ENCODE results near the gene DDHD1. TPM values are rescaled to one million over a fixed set of nuclear protein-coding genes. Genes with fewer than 3 reads are reported as not detected.

DDHD1 gene
- polyA plus RNA-seq, 1 donor (not counting 4 experiments of a cell fraction or from before 2014, with no cell fraction given) = 10.4 TPM

DNA sequence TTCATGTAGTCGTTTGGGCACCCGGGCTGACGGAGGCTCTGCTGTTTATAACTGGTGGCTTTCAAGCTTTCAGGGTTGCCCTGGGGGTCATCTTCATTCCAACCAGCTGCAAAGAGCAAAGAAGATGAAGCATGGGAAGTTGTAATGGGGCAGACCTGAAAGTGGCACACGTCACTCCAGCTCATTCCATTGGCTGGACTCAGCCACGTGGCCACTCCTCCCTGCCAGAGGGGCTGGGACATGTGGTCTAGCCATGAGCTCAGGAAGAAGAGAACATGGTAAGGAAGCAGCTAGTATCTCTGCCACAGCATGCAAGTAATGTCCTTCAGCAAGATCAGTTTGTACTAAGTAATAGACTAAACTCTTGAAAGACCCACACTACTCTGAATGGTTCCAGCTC lies 150.5 kb downstream of the DDHD1 start:
- H3K9ac ChIP-seq (ENCODE audit: control insufficient read depth, extremely low read depth, insufficient read depth, low read length) = no peak overlapping the region
- H3K79me2 ChIP-seq (ENCODE audit: control insufficient read depth, insufficient read depth, low read length) = no peaks in the 10 kb centered on the region
- no peak overlapping the region for H3K4me2 ChIP-seq (ENCODE audit: control insufficient read depth, extremely low read depth, insufficient read depth, low read depth, low read length)
- H3K9me1 ChIP-seq (ENCODE audit: control insufficient read depth, extremely low read depth, insufficient read depth, low read length) = no peaks in the 10 kb centered on the region
- TF ChIP-seq EZH2 (IDR thresholded peaks at IDR 0.05; ENCODE audit: low read length) = no peak
- TF ChIP-seq, protein P1, sequence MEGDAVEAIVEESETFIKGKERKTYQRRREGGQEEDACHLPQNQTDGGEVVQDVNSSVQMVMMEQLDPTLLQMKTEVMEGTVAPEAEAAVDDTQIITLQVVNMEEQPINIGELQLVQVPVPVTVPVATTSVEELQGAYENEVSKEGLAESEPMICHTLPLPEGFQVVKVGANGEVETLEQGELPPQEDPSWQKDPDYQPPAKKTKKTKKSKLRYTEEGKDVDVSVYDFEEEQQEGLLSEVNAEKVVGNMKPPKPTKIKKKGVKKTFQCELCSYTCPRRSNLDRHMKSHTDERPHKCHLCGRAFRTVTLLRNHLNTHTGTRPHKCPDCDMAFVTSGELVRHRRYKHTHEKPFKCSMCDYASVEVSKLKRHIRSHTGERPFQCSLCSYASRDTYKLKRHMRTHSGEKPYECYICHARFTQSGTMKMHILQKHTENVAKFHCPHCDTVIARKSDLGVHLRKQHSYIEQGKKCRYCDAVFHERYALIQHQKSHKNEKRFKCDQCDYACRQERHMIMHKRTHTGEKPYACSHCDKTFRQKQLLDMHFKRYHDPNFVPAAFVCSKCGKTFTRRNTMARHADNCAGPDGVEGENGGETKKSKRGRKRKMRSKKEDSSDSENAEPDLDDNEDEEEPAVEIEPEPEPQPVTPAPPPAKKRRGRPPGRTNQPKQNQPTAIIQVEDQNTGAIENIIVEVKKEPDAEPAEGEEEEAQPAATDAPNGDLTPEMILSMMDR (optimal IDR thresholded peaks at IDR 0.05 in 1 of 3, IDR thresholded peaks at IDR 0.05 in 1 of 3, conservative IDR thresholded peaks at IDR 0.05 in 1 of 3; ENCODE audit: extremely low read depth in 1 of 3, insufficient read depth in 2 of 3, low read length in 3 of 3) = no peak
- no peak for FAIRE-seq
- H3K9me3 ChIP-seq (ENCODE audit: control insufficient read depth, low read depth, low read length) = no peaks in the 10 kb centered on the region
- no peak overlapping the region for H2AFZ ChIP-seq (ENCODE audit: control insufficient read depth, low read length)
- no peak for DNase-seq (ENCODE audit: low read depth, low spot score)
- no peak overlapping the region for H3K4me3 ChIP-seq (ENCODE audit: control insufficient read depth in 2 of 3, extremely low read depth in 1 of 3, insufficient read depth in 2 of 3, low read depth in 1 of 3, low read length in 3 of 3)
- no peaks in the 10 kb centered on the region for H3K36me3 ChIP-seq (ENCODE audit: control insufficient read depth in 2 of 2, extremely low read depth in 1 of 2, insufficient read depth in 2 of 2, low read length in 2 of 2)
- no peak overlapping the region for H3K27ac ChIP-seq (ENCODE audit: control insufficient read depth, insufficient read depth, low read length)
- dilution Hi-C loops (cut with MboI; ENCODE audit: extremely low pct_ligation_motif_present, low sequenced_read_pairs) = no loop called here
- H3K4me1 ChIP-seq (ENCODE audit: control insufficient read depth, extremely low read depth, insufficient read depth, low read length) = no peaks in the 10 kb centered on the region
- H4K20me1 ChIP-seq (ENCODE audit: control insufficient read depth, extremely low read depth, insufficient read depth, low read length) = no peaks in the 10 kb centered on the region
- no peaks in the 10 kb centered on the region for H3K27me3 ChIP-seq (ENCODE audit: control insufficient read depth, extremely low read depth, insufficient read depth, low read length)

DNA sequence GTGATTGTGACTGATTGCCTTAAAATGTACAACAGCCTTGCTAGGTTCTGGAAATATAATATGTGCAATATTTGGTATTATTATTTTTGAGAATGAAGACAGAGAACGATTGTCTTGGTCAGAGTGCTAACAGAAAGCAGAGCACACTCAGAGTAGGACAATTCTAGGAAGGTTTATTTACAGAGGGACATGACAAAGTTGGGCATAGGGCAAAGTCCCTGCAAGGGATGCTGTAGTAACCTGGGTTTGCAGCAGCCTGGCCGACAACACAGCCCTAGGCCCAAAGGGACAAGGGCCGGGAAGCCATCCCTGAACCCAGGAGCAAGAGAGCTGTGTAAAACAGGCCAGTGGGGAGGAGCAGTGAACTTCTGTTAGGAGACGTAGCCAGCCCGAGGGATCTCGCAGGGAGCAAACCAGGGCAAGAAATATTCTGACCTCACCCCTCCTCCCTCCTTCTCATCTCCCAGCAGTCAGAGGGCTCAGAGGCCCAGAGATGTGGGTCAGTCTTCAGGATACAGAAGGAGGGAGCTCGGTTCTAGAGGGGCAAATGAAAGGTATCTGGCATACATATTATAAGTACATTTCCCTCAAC lies 151.2 kb downstream of the DDHD1 start:
- no peaks in the 10 kb centered on the region for H3K36me3 ChIP-seq (ENCODE audit: control insufficient read depth in 2 of 2, extremely low read depth in 1 of 2, insufficient read depth in 2 of 2, low read length in 2 of 2)
- H3K9me3 ChIP-seq (ENCODE audit: control insufficient read depth, low read depth, low read length) = no peaks in the 10 kb centered on the region
- dilution Hi-C loops (cut with MboI; ENCODE audit: extremely low pct_ligation_motif_present, low sequenced_read_pairs) = no loop called here
- no peaks in the 10 kb centered on the region for H3K9me1 ChIP-seq (ENCODE audit: control insufficient read depth, extremely low read depth, insufficient read depth, low read length)
- TF ChIP-seq EZH2 (IDR thresholded peaks at IDR 0.05; ENCODE audit: low read length) = no peak
- TF ChIP-seq, protein P1 (optimal IDR thresholded peaks at IDR 0.05 in 1 of 3, IDR thresholded peaks at IDR 0.05 in 1 of 3, conservative IDR thresholded peaks at IDR 0.05 in 1 of 3; ENCODE audit: extremely low read depth in 1 of 3, insufficient read depth in 2 of 3, low read length in 3 of 3) = no peak
- H3K4me3 ChIP-seq (ENCODE audit: control insufficient read depth in 2 of 3, extremely low read depth in 1 of 3, insufficient read depth in 2 of 3, low read depth in 1 of 3, low read length in 3 of 3) = no peak overlapping the region
- H2AFZ ChIP-seq (ENCODE audit: control insufficient read depth, low read length) = no peak overlapping the region
- H3K9ac ChIP-seq (ENCODE audit: control insufficient read depth, extremely low read depth, insufficient read depth, low read length) = no peak overlapping the region
- H3K27ac ChIP-seq (ENCODE audit: control insufficient read depth, insufficient read depth, low read length) = no peak overlapping the region
- H4K20me1 ChIP-seq (ENCODE audit: control insufficient read depth, extremely low read depth, insufficient read depth, low read length) = no peaks in the 10 kb centered on the region
- no peaks in the 10 kb centered on the region for H3K4me1 ChIP-seq (ENCODE audit: control insufficient read depth, extremely low read depth, insufficient read depth, low read length)
- DNase-seq (ENCODE audit: low read depth, low spot score) = no peak
- no peak for FAIRE-seq
- H3K4me2 ChIP-seq (ENCODE audit: control insufficient read depth, extremely low read depth, insufficient read depth, low read depth, low read length) = no peak overlapping the region
- no peaks in the 10 kb centered on the region for H3K79me2 ChIP-seq (ENCODE audit: control insufficient read depth, insufficient read depth, low read length)
- H3K27me3 ChIP-seq (ENCODE audit: control insufficient read depth, extremely low read depth, insufficient read depth, low read length) = no peaks in the 10 kb centered on the region
